C4-2B (cell line): ENCODE results near the gene EFNA5.

Source experiments
- CTCF ChIP-seq: fragments of 450-650 bp; conservative IDR thresholded peaks from 2 replicates; pipeline ENCODE4 v1.5.1; 2017; ENCODE audit warnings: mild to moderate bottlenecking
- ZFX ChIP-seq: fragments of 450-650 bp; IDR thresholded peaks from 2 replicates; pipeline ENCODE4 v1.6.1; 2017

- no peak for TF ChIP-seq CTCF
- no peak for TF ChIP-seq ZFX
These were observed 228.3 kb downstream of the EFNA5 start for GRCh38 chr5:107442452-107442851.
